Measurements from ENCODE around the gene TTC9. TPM values are rescaled to one million over a fixed set of nuclear protein-coding genes. Genes with fewer than 3 reads are reported as not detected.

The TTC9 gene
- total and polyA plus RNA-seq, 4 donors: 0.09 to 0.98 (median 0.45) TPM

- Histone ChIP-seq H3K27ac (ENCODE audit: low read depth in 1 of 2, low read length in 2 of 2) (no peak overlapping the region), H3K4me1 (ENCODE audit: control insufficient read depth in 4 of 4, insufficient read depth in 4 of 4, low read length in 3 of 4) (peaks cover 3 to 11% (median 8%) of the 10 kb centered on the region in 4 donors), H3K4me3 (ENCODE audit: low read depth in 1 of 3, low read length in 3 of 3) (no peak overlapping the region), H3K9ac (ENCODE audit: low read depth in 1 of 2, low read length in 2 of 2) (no peak overlapping the region), H3K9me3 (ENCODE audit: control insufficient read depth in 4 of 4, low read length in 3 of 4) (no peaks in the 10 kb centered on the region), H3K36me3 (ENCODE audit: control insufficient read depth in 4 of 4, insufficient read depth in 3 of 4, low read depth in 1 of 4, low read length in 3 of 4) (no peaks in the 10 kb centered on the region), H3K27me3 (ENCODE audit: control insufficient read depth in 4 of 4, insufficient read depth in 4 of 4, low read length in 3 of 4) (no peaks in the 10 kb centered on the region)
- TF ChIP-seq FOXA2 (IDR thresholded peaks at IDR 0.05) (no peak), EGR1 (IDR thresholded peaks at IDR 0.05; ENCODE audit: low read depth in 2 of 2) (no peak), RAD21 (IDR thresholded peaks at IDR 0.05) (no peak), MAX (IDR thresholded peaks at IDR 0.05) (no peak), HNF4A (conservative IDR thresholded peaks at IDR 0.05) (no peak), ZBTB33 (IDR thresholded peaks at IDR 0.05) (no peak), FOXA1 (IDR thresholded peaks at IDR 0.05) (no peak), RXRA (IDR thresholded peaks at IDR 0.05) (no peak), CTCF (IDR thresholded peaks at IDR 0.05; ENCODE audit: low read depth, low read length, missing input control) (no peak), JUND (IDR thresholded peaks at IDR 0.05) (no peak), NR2F2 (IDR thresholded peaks at IDR 0.05) (no peak), SP1 (IDR thresholded peaks at IDR 0.05) (no peak), ATF3 (IDR thresholded peaks at IDR 0.05) (no peak), REST (IDR thresholded peaks at IDR 0.05) (no peak), GABPA (IDR thresholded peaks at IDR 0.05 in 1 of 2, conservative IDR thresholded peaks at IDR 0.05 in 1 of 2) (no peak), TAF1 (conservative IDR thresholded peaks at IDR 0.05) (no peak), HNF4G (IDR thresholded peaks at IDR 0.05) (no peak), YY1 (IDR thresholded peaks at IDR 0.05) (no peak)
- no peak for DNase-seq (ENCODE audit: low spot score)
- 94% methylated on average over 6 of the region's 6 CpGs for WGBS
Observed at GRCh38 chr14:70724944-70725343, 83.2 kb downstream of the TTC9 start.

Small RNA genes lying within 50 kb of the gene (small RNA-seq; reads per million reads assigned to genes)
- gene RN7SL77P: not detected

Other genes starting within 250 kb of the TTC9 start
- gene SYNJ2BP, start 224.8 kb upstream of the TTC9 start, total RNA-seq: 10 to 100 TPM; 12.4 to 22.0 TPM
- 10 to 100 TPM in 1 of 2 donors, 1 to 10 TPM in 1; 8.8 to 27.1 TPM for gene SYNJ2BP, start 224.8 kb upstream of the TTC9 start, polyA plus RNA-seq
- not detected for gene ADAM21, start 189.7 kb upstream of the TTC9 start, total RNA-seq
- under 1 TPM; 0.02 to 0.17 TPM for gene ADAM21, start 189.7 kb upstream of the TTC9 start, polyA plus RNA-seq
- gene ADAM20, start 106.9 kb upstream of the TTC9 start, total RNA-seq: 1 to 10 TPM in 1 of 2 donors, under 1 TPM in 1; 0.28 to 2.6 TPM
- under 1 TPM; 0.01 to 0.06 TPM for gene ADAM20, start 106.9 kb upstream of the TTC9 start, polyA plus RNA-seq
- 10 to 100 TPM; 13.9 to 21.3 TPM for gene MED6, start 41.3 kb upstream of the TTC9 start, total RNA-seq
- 10 to 100 TPM; 10.4 to 16.6 TPM for gene MED6, start 41.3 kb upstream of the TTC9 start, polyA plus RNA-seq
- 1 to 10 TPM in 1 of 2 donors, under 1 TPM in 1; 0.65 to 5.2 TPM for gene MAP3K9, start 167.6 kb downstream of the TTC9 start, total RNA-seq
- gene MAP3K9, start 167.6 kb downstream of the TTC9 start, polyA plus RNA-seq: under 1 TPM; 0.78 to 0.82 TPM

All from liver (tissue), 10 donors.